Measurements from ENCODE around the gene CCNH.

CCNH gene

DNA sequence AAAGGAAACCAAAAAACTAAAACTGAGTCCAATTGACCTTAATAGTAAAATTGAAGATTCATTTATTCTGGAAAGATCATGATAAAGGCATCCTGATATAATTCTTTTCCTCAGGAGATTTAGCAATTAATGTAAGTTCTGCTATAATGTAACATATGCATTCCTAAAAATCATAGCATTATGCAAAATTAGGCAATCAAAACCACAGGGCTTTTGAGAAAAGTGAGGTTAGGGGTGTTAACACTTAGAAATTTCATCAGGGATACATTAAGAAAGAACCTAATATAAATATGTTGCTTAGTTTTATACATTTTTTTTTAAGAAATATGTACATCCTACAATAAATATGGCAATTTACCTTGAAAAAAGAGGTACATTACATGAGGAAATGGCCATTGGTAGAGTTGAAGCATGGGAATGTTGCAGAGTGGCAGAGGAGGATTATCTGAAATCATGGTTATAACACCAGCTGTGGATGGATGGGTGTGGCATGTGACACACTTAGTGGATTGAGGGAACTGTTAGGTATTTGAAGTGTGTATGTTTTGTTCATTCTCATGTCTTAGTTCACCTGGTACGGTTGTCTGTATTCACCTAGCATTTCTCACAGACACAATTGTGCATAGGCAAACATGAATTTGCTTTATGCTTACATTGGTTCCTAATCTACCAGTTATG lies 51.1 kb downstream of the CCNH start:
- DNase-seq (ENCODE audit: extremely low read depth in 1 of 2, low read depth in 1 of 2), result no peak

DNA sequence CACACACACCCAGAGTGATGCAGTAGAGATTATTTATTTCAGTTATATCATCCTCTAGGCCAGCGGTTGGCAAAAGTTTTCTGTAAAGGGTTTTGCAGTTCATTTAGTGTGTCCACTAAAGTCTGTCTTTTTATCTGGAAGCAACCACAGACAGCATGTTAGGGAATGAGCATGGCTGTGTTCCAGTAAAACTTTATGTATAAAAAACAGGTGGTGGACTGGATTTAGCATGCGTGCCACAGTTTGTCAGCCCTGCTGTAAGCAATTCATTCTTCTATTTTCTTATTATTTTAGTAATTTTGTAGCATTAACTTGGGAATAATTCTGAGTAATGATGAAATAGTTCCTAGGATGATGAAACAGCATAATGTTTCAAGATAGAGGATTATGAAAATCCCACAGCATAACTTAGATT lies 51.7 kb downstream of the CCNH start:
- DNase-seq (ENCODE audit: extremely low read depth in 1 of 2, low read depth in 1 of 2), result no peak

DNA sequence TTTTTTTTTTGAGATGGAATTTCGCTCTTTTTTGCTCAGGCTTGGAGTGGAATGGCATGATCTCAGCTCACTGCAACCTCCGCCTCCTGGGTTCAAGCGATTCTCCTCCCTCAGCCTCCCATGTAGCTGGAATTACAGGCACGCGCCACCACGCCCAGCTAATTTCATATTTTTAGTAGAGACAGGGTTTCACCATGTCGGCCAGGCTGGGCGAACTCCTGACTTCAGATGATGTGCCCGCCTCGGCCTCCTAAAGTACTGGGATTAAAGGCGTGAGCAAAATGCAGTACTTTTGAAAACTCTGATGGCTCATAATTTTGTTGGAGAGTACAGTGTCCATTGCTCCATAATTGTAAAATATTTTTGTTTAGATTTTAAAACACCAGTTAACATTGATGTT lies 52.6 kb downstream of the CCNH start:
- DNase-seq (ENCODE audit: extremely low read depth in 1 of 2, low read depth in 1 of 2), result no peak

DNA sequence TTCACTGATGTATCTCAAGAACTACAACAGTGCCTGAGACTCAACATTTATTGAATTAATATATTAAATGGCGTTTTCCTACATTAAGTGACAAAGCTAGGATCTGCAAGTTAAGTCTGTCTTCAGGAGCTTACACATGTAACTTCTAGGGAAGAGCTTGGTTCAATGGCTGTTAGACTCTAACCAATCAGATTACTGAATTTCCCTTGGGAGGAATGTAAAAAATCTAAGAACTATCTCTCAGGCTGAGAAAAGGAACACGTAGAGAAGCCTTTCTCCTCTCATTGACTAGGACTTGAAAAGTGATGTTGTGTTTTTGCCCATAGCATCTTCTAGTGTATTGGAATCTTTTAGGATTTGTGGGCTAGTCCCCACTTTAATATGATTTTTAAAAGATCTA lies 53.6 kb downstream of the CCNH start:
- no peak for DNase-seq (ENCODE audit: extremely low read depth in 1 of 2, low read depth in 1 of 2)

DNA sequence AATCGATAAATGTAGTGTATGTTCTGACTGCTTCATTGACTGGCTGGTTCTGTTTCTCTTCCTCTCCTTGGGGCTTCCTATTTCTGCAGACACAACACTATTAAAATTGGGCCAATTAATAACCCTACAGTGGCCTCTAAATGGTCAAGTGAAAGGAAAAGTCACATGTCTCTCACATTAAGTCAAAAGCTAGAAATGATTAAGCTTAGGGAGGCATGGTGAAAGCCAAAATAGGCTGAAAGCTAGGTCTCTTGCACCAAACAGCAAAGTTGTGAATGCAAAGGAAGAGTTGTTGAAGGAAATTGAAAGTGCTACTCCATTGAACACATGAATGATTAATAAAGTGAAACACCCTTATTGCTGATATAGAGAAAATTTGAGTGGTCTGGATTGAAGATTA lies 58.2 kb downstream of the CCNH start:
- no peak for DNase-seq (ENCODE audit: extremely low read depth in 1 of 2, low read depth in 1 of 2)

DNA sequence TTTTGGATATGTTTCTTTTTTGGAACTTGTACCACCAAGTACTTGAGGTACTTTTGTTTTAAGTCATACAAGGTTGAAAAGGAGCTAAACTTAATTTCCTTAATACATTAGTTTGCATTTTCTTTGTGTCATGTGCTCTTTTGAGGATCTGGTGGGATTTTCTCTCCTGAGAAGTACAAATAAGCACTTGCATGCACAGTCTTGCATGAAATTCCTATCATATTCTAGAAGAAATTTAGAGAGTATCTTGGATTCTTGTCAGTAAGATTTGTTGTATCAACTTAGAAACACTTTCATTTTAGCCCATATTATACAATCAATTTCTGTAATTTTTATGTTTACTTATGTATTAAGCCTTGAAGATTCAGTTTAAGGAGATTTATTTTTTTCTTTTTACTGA lies 64.9 kb downstream of the CCNH start:
- DNase-seq (ENCODE audit: extremely low read depth in 1 of 2, low read depth in 1 of 2), result no peak

DNA sequence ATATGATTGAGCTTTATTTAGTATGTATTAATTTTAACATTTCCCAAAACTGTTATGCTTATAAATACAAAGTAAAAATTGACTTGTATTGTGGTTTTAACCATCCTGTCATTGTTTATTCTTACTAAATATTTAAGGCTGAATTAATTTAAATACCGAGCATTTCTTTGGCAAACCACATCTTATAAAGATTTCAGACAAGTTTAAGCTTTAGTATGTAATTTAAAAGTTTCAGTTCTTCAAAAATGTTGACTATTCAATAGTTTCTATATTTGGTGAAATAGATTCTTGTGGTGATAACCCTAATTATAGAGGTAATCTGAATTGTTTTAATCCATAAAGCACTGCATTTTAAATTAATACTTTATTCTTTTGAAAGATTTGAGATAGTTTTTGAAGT lies 65.5 kb downstream of the CCNH start:
- DNase-seq (ENCODE audit: extremely low read depth in 1 of 2, low read depth in 1 of 2), result no peak
